ENCODE results near the gene DCLK1. TPM values are rescaled to one million over a fixed set of nuclear protein-coding genes. Genes with fewer than 3 reads are reported as not detected.

Gene DCLK1
- total and polyA plus RNA-seq, 10 of the 15 experiments (the other 5 are each of a cell fraction or from before 2014, with no cell fraction given) = not detected

DNA sequence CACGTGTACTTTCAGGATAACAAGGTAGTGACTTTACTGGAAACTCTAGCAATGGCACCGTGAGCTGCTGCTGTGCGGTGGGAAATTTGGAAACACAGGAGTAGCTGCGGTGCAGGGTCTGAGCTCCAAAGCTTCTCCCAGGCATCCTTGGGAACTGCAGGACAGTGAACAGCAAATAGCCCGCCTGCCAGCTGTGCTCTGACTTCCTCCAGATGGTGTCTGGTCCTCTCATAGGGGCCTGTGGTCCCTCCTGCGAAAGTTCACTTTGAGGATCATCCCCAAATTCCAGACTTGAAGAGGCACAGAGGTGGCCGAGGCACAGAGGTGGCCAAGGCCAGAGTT is 367.4 kb downstream of the DCLK1 start:
- Histone ChIP-seq H4K20me1 (ENCODE audit: control insufficient read depth, insufficient read depth) (no peaks in the 10 kb centered on the region), H3K4me3 (no peak overlapping the region), H3K36me3 (ENCODE audit: control insufficient read depth in 2 of 2, insufficient read depth in 2 of 2, low read length in 1 of 2) (no peaks in the 10 kb centered on the region), H3K4me2 (ENCODE audit: control insufficient read depth, insufficient read depth) (no peak overlapping the region), H3K27me3 (replicated peaks in 1 of 2; ENCODE audit: control insufficient read depth in 2 of 2, insufficient read depth in 2 of 2, low read length in 1 of 2) (no peaks in the 10 kb centered on the region), H3K27ac (ENCODE audit: control insufficient read depth, insufficient read depth) (no peak overlapping the region), H3K4me1 (ENCODE audit: control insufficient read depth, insufficient read depth, low read length) (no peaks in the 10 kb centered on the region), H3K79me2 (ENCODE audit: control insufficient read depth, insufficient read depth, low read length) (no peaks in the 10 kb centered on the region), H2AFZ (ENCODE audit: control insufficient read depth, low read depth, low read length) (no peak overlapping the region), H3K9me3 (replicated peaks; ENCODE audit: control insufficient read depth, insufficient read depth, low read length) (no peaks in the 10 kb centered on the region; the same call in 2 of the 3 replicates), H3K9ac (ENCODE audit: control insufficient read depth, insufficient read depth, low read length) (no peak overlapping the region)
- no TSS peak for BruUV-seq (replicated peaks)
- intact Hi-C loops (cut with micrococcal nuclease; ENCODE audit: unreplicated experiment) (no loop called here), in situ Hi-C loops (cut with MboI) (no loop called here)
- CTCF ChIA-PET = no interaction called here
- ATAC-seq = no peak
- 54% methylated on average over 7 of the region's 7 CpGs for WGBS (ENCODE audit: insufficient coverage, insufficient replicate concordance, low lambda C conversion rate, missing lambda C conversion rate)
- RAD21 ChIA-PET (ENCODE audit: unreplicated experiment) = no interaction called here
- TF ChIP-seq RBBP5 (conservative IDR thresholded peaks at IDR 0.05) (no peak), TBL1XR1 (IDR thresholded peaks at IDR 0.05; ENCODE audit: low read depth, low read length) (no peak), CBX3 (IDR thresholded peaks at IDR 0.05; ENCODE audit: borderline replicate concordance, low read depth) (no peak), SRF (IDR thresholded peaks at IDR 0.05; ENCODE audit: low read depth in 2 of 2, low read length in 2 of 2) (no peak), IRF4 (IDR thresholded peaks at IDR 0.05; ENCODE audit: low read depth, low read length) (no peak), TCF3 (IDR thresholded peaks at IDR 0.05; ENCODE audit: borderline replicate concordance, insufficient read depth, low read depth, low read length) (no peak), KAT2A (conservative IDR thresholded peaks at IDR 0.05; ENCODE audit: control insufficient read depth, low read depth, low read length) (no peak), SUPT20H (IDR thresholded peaks at IDR 0.05; ENCODE audit: borderline replicate concordance, control insufficient read depth, low read depth, low read length) (no peak), RAD51 (IDR thresholded peaks at IDR 0.05) (no peak), PAX5 (IDR thresholded peaks at IDR 0.05; ENCODE audit: borderline replicate concordance, low read depth, low read length) (no peak), POLR2A (IDR thresholded peaks at IDR 0.05; ENCODE audit: low read depth, low read length) (no peak)
- TF ChIP-seq, protein P1, sequence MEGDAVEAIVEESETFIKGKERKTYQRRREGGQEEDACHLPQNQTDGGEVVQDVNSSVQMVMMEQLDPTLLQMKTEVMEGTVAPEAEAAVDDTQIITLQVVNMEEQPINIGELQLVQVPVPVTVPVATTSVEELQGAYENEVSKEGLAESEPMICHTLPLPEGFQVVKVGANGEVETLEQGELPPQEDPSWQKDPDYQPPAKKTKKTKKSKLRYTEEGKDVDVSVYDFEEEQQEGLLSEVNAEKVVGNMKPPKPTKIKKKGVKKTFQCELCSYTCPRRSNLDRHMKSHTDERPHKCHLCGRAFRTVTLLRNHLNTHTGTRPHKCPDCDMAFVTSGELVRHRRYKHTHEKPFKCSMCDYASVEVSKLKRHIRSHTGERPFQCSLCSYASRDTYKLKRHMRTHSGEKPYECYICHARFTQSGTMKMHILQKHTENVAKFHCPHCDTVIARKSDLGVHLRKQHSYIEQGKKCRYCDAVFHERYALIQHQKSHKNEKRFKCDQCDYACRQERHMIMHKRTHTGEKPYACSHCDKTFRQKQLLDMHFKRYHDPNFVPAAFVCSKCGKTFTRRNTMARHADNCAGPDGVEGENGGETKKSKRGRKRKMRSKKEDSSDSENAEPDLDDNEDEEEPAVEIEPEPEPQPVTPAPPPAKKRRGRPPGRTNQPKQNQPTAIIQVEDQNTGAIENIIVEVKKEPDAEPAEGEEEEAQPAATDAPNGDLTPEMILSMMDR (IDR thresholded peaks at IDR 0.05 in 2 of 3, conservative IDR thresholded peaks at IDR 0.05 in 1 of 3; ENCODE audit: control insufficient read depth in 2 of 3, extremely low read depth in 1 of 3, insufficient read depth in 1 of 3, low read depth in 3 of 3, low read length in 3 of 3) = no peak
- TF ChIP-seq, protein P2, sequence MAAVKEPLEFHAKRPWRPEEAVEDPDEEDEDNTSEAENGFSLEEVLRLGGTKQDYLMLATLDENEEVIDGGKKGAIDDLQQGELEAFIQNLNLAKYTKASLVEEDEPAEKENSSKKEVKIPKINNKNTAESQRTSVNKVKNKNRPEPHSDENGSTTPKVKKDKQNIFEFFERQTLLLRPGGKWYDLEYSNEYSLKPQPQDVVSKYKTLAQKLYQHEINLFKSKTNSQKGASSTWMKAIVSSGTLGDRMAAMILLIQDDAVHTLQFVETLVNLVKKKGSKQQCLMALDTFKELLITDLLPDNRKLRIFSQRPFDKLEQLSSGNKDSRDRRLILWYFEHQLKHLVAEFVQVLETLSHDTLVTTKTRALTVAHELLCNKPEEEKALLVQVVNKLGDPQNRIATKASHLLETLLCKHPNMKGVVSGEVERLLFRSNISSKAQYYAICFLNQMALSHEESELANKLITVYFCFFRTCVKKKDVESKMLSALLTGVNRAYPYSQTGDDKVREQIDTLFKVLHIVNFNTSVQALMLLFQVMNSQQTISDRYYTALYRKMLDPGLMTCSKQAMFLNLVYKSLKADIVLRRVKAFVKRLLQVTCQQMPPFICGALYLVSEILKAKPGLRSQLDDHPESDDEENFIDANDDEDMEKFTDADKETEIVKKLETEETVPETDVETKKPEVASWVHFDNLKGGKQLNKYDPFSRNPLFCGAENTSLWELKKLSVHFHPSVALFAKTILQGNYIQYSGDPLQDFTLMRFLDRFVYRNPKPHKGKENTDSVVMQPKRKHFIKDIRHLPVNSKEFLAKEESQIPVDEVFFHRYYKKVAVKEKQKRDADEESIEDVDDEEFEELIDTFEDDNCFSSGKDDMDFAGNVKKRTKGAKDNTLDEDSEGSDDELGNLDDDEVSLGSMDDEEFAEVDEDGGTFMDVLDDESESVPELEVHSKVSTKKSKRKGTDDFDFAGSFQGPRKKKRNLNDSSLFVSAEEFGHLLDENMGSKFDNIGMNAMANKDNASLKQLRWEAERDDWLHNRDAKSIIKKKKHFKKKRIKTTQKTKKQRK (IDR thresholded peaks at IDR 0.05; ENCODE audit: low read depth, low read length) = no peak
- TF ChIP-seq, protein P3, sequence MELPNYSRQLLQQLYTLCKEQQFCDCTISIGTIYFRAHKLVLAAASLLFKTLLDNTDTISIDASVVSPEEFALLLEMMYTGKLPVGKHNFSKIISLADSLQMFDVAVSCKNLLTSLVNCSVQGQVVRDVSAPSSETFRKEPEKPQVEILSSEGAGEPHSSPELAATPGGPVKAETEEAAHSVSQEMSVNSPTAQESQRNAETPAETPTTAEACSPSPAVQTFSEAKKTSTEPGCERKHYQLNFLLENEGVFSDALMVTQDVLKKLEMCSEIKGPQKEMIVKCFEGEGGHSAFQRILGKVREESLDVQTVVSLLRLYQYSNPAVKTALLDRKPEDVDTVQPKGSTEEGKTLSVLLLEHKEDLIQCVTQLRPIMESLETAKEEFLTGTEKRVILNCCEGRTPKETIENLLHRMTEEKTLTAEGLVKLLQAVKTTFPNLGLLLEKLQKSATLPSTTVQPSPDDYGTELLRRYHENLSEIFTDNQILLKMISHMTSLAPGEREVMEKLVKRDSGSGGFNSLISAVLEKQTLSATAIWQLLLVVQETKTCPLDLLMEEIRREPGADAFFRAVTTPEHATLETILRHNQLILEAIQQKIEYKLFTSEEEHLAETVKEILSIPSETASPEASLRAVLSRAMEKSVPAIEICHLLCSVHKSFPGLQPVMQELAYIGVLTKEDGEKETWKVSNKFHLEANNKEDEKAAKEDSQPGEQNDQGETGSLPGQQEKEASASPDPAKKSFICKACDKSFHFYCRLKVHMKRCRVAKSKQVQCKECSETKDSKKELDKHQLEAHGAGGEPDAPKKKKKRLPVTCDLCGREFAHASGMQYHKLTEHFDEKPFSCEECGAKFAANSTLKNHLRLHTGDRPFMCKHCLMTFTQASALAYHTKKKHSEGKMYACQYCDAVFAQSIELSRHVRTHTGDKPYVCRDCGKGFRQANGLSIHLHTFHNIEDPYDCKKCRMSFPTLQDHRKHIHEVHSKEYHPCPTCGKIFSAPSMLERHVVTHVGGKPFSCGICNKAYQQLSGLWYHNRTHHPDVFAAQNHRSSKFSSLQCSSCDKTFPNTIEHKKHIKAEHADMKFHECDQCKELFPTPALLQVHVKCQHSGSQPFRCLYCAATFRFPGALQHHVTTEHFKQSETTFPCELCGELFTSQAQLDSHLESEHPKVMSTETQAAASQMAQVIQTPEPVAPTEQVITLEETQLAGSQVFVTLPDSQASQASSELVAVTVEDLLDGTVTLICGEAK (IDR thresholded peaks at IDR 0.05; ENCODE audit: borderline replicate concordance) = no peak
- TF ChIP-seq, protein P4, sequence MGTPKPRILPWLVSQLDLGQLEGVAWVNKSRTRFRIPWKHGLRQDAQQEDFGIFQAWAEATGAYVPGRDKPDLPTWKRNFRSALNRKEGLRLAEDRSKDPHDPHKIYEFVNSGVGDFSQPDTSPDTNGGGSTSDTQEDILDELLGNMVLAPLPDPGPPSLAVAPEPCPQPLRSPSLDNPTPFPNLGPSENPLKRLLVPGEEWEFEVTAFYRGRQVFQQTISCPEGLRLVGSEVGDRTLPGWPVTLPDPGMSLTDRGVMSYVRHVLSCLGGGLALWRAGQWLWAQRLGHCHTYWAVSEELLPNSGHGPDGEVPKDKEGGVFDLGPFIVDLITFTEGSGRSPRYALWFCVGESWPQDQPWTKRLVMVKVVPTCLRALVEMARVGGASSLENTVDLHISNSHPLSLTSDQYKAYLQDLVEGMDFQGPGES (IDR thresholded peaks at IDR 0.05) = no peak
- SMC1A ChIA-PET (ENCODE audit: uncharacterized antibody, unreplicated experiment) = no interaction called here
- no peak for DNase-seq (ENCODE audit: low read depth, low spot score)
- POLR2A ChIA-PET = no interaction called here
- no peak for FAIRE-seq
